H9 (cell line): Measurements from ENCODE around the gene MYLK3. TPM values are rescaled to one million over a fixed set of nuclear protein-coding genes. Genes with fewer than 3 reads are reported as not detected.

Source experiments
- DNase-seq: peaks from one replicate; pipeline ENCODE4 v3.0.0-alpha.2; 2017
- H2AFZ ChIP-seq: one replicate; pipeline ENCODE4 v1.6.1; 2013; ENCODE audit warnings: mild to moderate bottlenecking, low read length, control low read depth, moderate library complexity
- H2AK5ac ChIP-seq: 2 replicates; pipeline ENCODE4 v1.6.1; 2013; ENCODE audit warnings: low read length, control low read depth, mixed read lengths; ENCODE audit not compliant: insufficient read length
- H2BK120ac ChIP-seq: one replicate; pipeline ENCODE4 v1.6.1; 2013; ENCODE audit warnings: low read depth, mild to moderate bottlenecking, low read length, control low read depth, inconsistent platforms; ENCODE audit not compliant: poor library complexity, severe bottlenecking
- H2BK12ac ChIP-seq: 2 replicates; pipeline ENCODE4 v1.6.1; 2013; ENCODE audit warnings: low read length, control low read depth, mixed read lengths, low read depth; ENCODE audit not compliant: insufficient read length
- H2BK15ac ChIP-seq: 2 replicates; pipeline ENCODE4 v1.6.1; 2013; ENCODE audit warnings: low read depth, low read length, control low read depth
- H2BK20ac ChIP-seq: one replicate; pipeline ENCODE4 v1.6.1; 2013; ENCODE audit warnings: low read depth, mild to moderate bottlenecking, low read length, control low read depth, inconsistent platforms; ENCODE audit not compliant: poor library complexity, severe bottlenecking
- H2BK5ac ChIP-seq: 2 replicates; pipeline ENCODE4 v1.6.1; 2013; ENCODE audit warnings: low read length, control low read depth, mixed read lengths; ENCODE audit not compliant: insufficient read length
- H3K14ac ChIP-seq: 2 replicates; pipeline ENCODE4 v1.6.1; 2013; ENCODE audit warnings: low read length, control low read depth; ENCODE audit not compliant: insufficient read depth
- H3K18ac ChIP-seq: 2 replicates; pipeline ENCODE4 v1.6.1; 2013; ENCODE audit warnings: low read depth, mild to moderate bottlenecking, mixed read lengths, low read length, control low read depth; ENCODE audit not compliant: insufficient read length
- H3K23ac ChIP-seq: 2 replicates; pipeline ENCODE4 v1.6.1; 2013; ENCODE audit warnings: low read length, control low read depth, mixed read lengths, low read depth; ENCODE audit not compliant: insufficient read length
- H3K23me2 ChIP-seq: 2 replicates; pipeline ENCODE4 v1.6.1; 2013; ENCODE audit warnings: low read depth, mild to moderate bottlenecking, mixed read lengths, low read length, control low read depth; ENCODE audit not compliant: insufficient read length, poor library complexity, severe bottlenecking
- H3K27ac ChIP-seq: 2 replicates; pipeline ENCODE4 v1.5.1; 2013; ENCODE audit warnings: low read length, control low read depth, mixed read lengths, low read depth; ENCODE audit not compliant: insufficient read length
- H3K27me3 ChIP-seq: 2 replicates; pipeline ENCODE4 v1.6.1; 2013; ENCODE audit warnings: low read length, control low read depth, inconsistent platforms; ENCODE audit not compliant: insufficient read depth
- H3K4ac ChIP-seq: 2 replicates; pipeline ENCODE4 v1.6.1; 2013; ENCODE audit warnings: low read depth, mild to moderate bottlenecking, control low read depth, inconsistent platforms, low read length, moderate library complexity
- H3K4me1 ChIP-seq: 2 replicates; pipeline ENCODE4 v1.6.1; 2013; ENCODE audit warnings: low read length, control low read depth, inconsistent platforms; ENCODE audit not compliant: insufficient read depth
- H3K4me2 ChIP-seq: 2 replicates; pipeline ENCODE4 v1.6.1; 2013; ENCODE audit warnings: low read length, control low read depth, mixed read lengths; ENCODE audit not compliant: insufficient read length, insufficient read depth
- H3K56ac ChIP-seq: 2 replicates; pipeline ENCODE4 v1.6.1; 2013; ENCODE audit warnings: low read depth, mild to moderate bottlenecking, mixed read lengths, low read length, control low read depth; ENCODE audit not compliant: insufficient read length
- H3K79me1 ChIP-seq: 2 replicates; pipeline ENCODE4 v1.6.1; 2013; ENCODE audit warnings: low read depth, mild to moderate bottlenecking, moderate library complexity, low read length, control low read depth, inconsistent platforms; ENCODE audit not compliant: insufficient read depth, poor library complexity, severe bottlenecking
- H3K79me2 ChIP-seq: 2 replicates; pipeline ENCODE4 v1.6.1; 2013; ENCODE audit warnings: low read length, control low read depth, inconsistent platforms; ENCODE audit not compliant: insufficient read depth
- H3K9ac ChIP-seq: 2 replicates; pipeline ENCODE4 v1.6.1; 2013; ENCODE audit warnings: low read length, control low read depth, mixed read lengths; ENCODE audit not compliant: insufficient read length; ENCODE audit errors: extremely low read depth
- H3K9me3 ChIP-seq: one replicate; pipeline ENCODE4 v1.6.1; 2013; ENCODE audit warnings: low read depth, low read length, inconsistent platforms; ENCODE audit not compliant: control insufficient read depth
- H3T11ph ChIP-seq: one replicate; pipeline ENCODE4 v1.6.1; 2013; ENCODE audit warnings: mild to moderate bottlenecking, low read length, control low read depth, inconsistent platforms
- H4K20me1 ChIP-seq: one replicate; pipeline ENCODE4 v1.6.1; 2013; ENCODE audit not compliant: control insufficient read depth, insufficient read length, insufficient read depth
- H4K5ac ChIP-seq: 2 replicates; pipeline ENCODE4 v1.6.1; 2013; ENCODE audit warnings: low read depth, mild to moderate bottlenecking, mixed read lengths, low read length, control low read depth; ENCODE audit not compliant: insufficient read length
- H4K8ac ChIP-seq: replicated peaks from 2 replicates; pipeline ENCODE4 v1.6.1; 2013; ENCODE audit warnings: low read length, control low read depth, mixed read lengths, low read depth; ENCODE audit not compliant: insufficient read length
- H4K91ac ChIP-seq: 2 replicates; pipeline ENCODE4 v1.6.1; 2013; ENCODE audit warnings: low read depth, mild to moderate bottlenecking, moderate library complexity, mixed read lengths, low read length, control low read depth; ENCODE audit not compliant: insufficient read length
- H3K27ac Mint-ChIP-seq, 3 experiments: 2 replicates in 2 of 3; 3 replicates in 1 of 3; pipeline ENCODE4 v1.8.0; 2020 to 2021; ENCODE audit warnings: mixed read lengths in 3 of 3, mild to moderate bottlenecking in 1 of 3, moderate library complexity in 1 of 3
- H3K27me3 Mint-ChIP-seq: 2 replicates; pipeline ENCODE4 v1.8.0; 2021; ENCODE audit warnings: low read depth, mild to moderate bottlenecking, moderate library complexity, mixed read lengths
- H3K36me3 Mint-ChIP-seq, 3 experiments: 2 replicates in 2 of 3; 3 replicates in 1 of 3; pipeline ENCODE4 v1.8.0; 2020 to 2021; ENCODE audit warnings: low read depth in 3 of 3, mixed read lengths in 3 of 3; ENCODE audit not compliant: insufficient read depth in 1 of 3
- H3K4me1 Mint-ChIP-seq, 2 experiments: 2 replicates each; pipeline ENCODE4 v1.8.0; 2020; ENCODE audit warnings: mixed read lengths in 2 of 2
- H3K4me3 Mint-ChIP-seq, 2 experiments: 2 replicates in 1 of 2; 3 replicates in 1 of 2; pipeline ENCODE4 v1.8.0; 2020 to 2021; ENCODE audit warnings: mild to moderate bottlenecking in 2 of 2, mixed read lengths in 2 of 2, moderate library complexity in 1 of 2
- H3K9me3 Mint-ChIP-seq, 2 experiments: 2 replicates in 1 of 2; 3 replicates in 1 of 2; pipeline ENCODE4 v1.8.0; 2020; ENCODE audit warnings: mild to moderate bottlenecking in 2 of 2, mixed read lengths in 2 of 2, moderate library complexity in 1 of 2
- CTCF ChIP-seq: fragments of 200-600 bp; sonication (generic); conservative IDR thresholded peaks from 3 replicates; pipeline ENCODE4 v1.8.0; 2021; ENCODE audit warnings: antibody characterized with exemption, mild to moderate bottlenecking
- WGBS: extraction: QIAGEN DNeasy Blood & Tissue Kit; methylation state at CpG from one replicate; pipeline ENCODE4 v1.1.7; 2013; ENCODE audit warnings: missing lambda C conversion rate, low lambda C conversion rate, mixed read lengths; ENCODE audit not compliant: insufficient read length; ENCODE audit errors: extremely low coverage; 5-methylcytosine and 5-hydroxymethylcytosine counted together
- total RNA-seq: library from RNA; stranded (reverse); gene quantifications from 2 replicates; pipeline ENCODE4 v1.2.1, GENCODE V29; 2021

Gene MYLK3
- total RNA-seq, 1 experiment from 2014 or later, result 0.90 TPM

DNA sequence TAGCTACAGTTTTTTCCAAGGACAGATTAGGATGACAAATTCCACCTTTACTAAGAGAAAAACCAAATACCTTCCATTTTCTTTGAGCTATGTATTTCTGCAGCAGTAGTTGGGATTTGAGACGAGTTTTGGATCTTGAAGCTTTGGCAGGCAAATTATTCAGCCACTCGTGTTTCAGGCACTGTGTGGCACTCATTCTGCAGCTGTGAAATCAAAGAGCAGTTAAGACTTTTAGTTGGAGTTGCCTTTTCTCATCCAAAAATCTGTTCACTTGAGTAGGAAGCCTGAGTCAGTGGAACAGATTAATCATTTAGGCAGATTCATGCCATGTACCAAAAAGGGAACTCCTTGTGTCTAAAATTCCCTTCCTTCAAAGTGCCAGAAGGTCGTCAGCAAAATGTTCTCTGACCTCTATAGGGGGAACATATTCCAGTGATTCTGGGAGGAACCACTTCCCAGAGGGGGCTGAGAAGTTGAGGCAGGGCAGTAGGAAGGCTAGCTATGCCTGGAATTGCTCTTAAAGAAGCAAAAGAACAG is 38.6 kb downstream of the MYLK3 start:
- Histone ChIP-seq H3K14ac (no peak overlapping the region), H3K9me3 (no peaks in the 10 kb centered on the region), H3K27me3 (no peaks in the 10 kb centered on the region), H2AFZ (no peak overlapping the region), H2BK120ac (no peak overlapping the region), H3K9ac (no peak overlapping the region), H2BK5ac (no peak overlapping the region), H3T11ph (no peak overlapping the region), H4K5ac (no peak overlapping the region), H4K8ac (no peak overlapping the region), H3K79me1 (no peaks in the 10 kb centered on the region), H3K27ac (no peak overlapping the region), H4K91ac (no peak overlapping the region), H3K79me2 (no peaks in the 10 kb centered on the region), H2BK20ac (no peak overlapping the region), H3K4ac (no peak overlapping the region), H3K56ac (no peak overlapping the region), H2AK5ac (no peak overlapping the region), H2BK15ac (no peak overlapping the region), H3K18ac (no peak overlapping the region), H3K4me2 (no peak overlapping the region), H3K23ac (no peak overlapping the region), H3K23me2 (no peaks in the 10 kb centered on the region), H2BK12ac (no peak overlapping the region), H4K20me1 (no peaks in the 10 kb centered on the region), H3K4me1 (no peaks in the 10 kb centered on the region)
- DNase-seq, result no peak
- Mint-ChIP-seq H3K27ac (no peak overlapping the region; a peak in 1 of 7 replicates), H3K4me3 (no peak overlapping the region), H3K9me3 (no peaks in the 10 kb centered on the region), H3K36me3 (no peaks in the 10 kb centered on the region; a peak in 1 of 7 replicates), H3K27me3 (no peaks in the 10 kb centered on the region), H3K4me1 (no peaks in the 10 kb centered on the region)
- TF ChIP-seq CTCF, result no peak
- WGBS, result no CpG with 5 or more reads among the region's 3 CpGs
